HG02798 (cell line): Measurements from ENCODE around the gene FAM47E.
"Not testable (repeated sequence)": the region's sequence is repeated elsewhere in the genome, so short reads cannot be mapped to it uniquely, and the experiment has no call there.

Experiments used
- ATAC-seq: cut with Tn5 transposase; IDR thresholded peaks from one replicate; pipeline ENCODE4 v1.9.1; 2021; ENCODE audit warnings: mild to moderate bottlenecking; ENCODE audit not compliant: unreplicated experiment, poor library complexity

The FAM47E gene

GRCh38 chr4:76224171-76224570 lies 27.4 kb upstream of the FAM47E start:
- ATAC-seq = no peak

- ATAC-seq = no peak
Observed at GRCh38 chr4:76226418-76226817, 25.1 kb upstream of the FAM47E start.

GRCh38 chr4:76232681-76233080 lies 18.8 kb upstream of the FAM47E start:
- ATAC-seq = no peak

- ATAC-seq = no peak
Observed at GRCh38 chr4:76233083-76233482, 18.4 kb upstream of the FAM47E start.

- ATAC-seq = no peak
Observed at GRCh38 chr4:76233529-76233928, 18.0 kb upstream of the FAM47E start.

- ATAC-seq = no peak
Observed at GRCh38 chr4:76233967-76234678, 17.4 kb upstream of the FAM47E start.

- no peak for ATAC-seq
Observed at GRCh38 chr4:76234679-76235044, 16.9 kb upstream of the FAM47E start.

GRCh38 chr4:76235407-76235806 lies 16.1 kb upstream of the FAM47E start:
- ATAC-seq = no peak

GRCh38 chr4:76235915-76236314 lies 15.6 kb upstream of the FAM47E start:
- ATAC-seq = no peak

GRCh38 chr4:76238236-76238635 lies 13.3 kb upstream of the FAM47E start:
- no peak for ATAC-seq

- ATAC-seq = no peak
Observed at GRCh38 chr4:76238701-76239100, 12.8 kb upstream of the FAM47E start.

GRCh38 chr4:76240236-76240635 lies 11.3 kb upstream of the FAM47E start:
- ATAC-seq = no peak

- not testable (repeated sequence) for ATAC-seq
Observed at GRCh38 chr4:76243877-76244276, 7.6 kb upstream of the FAM47E start.

GRCh38 chr4:76246025-76246424 lies 5.5 kb upstream of the FAM47E start:
- ATAC-seq = no peak

- no peak for ATAC-seq
Observed at GRCh38 chr4:76246852-76247251, 4.7 kb upstream of the FAM47E start.

- no peak for ATAC-seq
Observed at GRCh38 chr4:76250962-76251361, 559 bp upstream of the FAM47E start.

- no peak for ATAC-seq
Observed at GRCh38 chr4:76252271-76252653, 741 bp downstream of the FAM47E start.

GRCh38 chr4:76253511-76253910 lies 2.0 kb downstream of the FAM47E start:
- no peak for ATAC-seq

GRCh38 chr4:76256032-76256431 lies 4.5 kb downstream of the FAM47E start:
- ATAC-seq = no peak

- ATAC-seq = no peak
Observed at GRCh38 chr4:76256968-76257367, 5.4 kb downstream of the FAM47E start.

GRCh38 chr4:76257824-76258223 lies 6.3 kb downstream of the FAM47E start:
- no peak for ATAC-seq

GRCh38 chr4:76260571-76260970 lies 9.1 kb downstream of the FAM47E start:
- no peak for ATAC-seq
